Neural cell (in vitro differentiated cells): ENCODE results near the gene ARF5. TPM values are rescaled to one million over a fixed set of nuclear protein-coding genes. Genes with fewer than 3 reads are reported as not detected.

Experiments used
- H2AFZ ChIP-seq: fragments of 200-600, 300-800 bp; sonication (generic), shearing (Covaris generic); 2 replicates; pipeline ENCODE4 v1.6.0; 2014; ENCODE audit warnings: low read depth, mild to moderate bottlenecking, antibody characterized with exemption, low read length, moderate library complexity
- H3F3A ChIP-seq: fragments of 200-600 bp; shearing (Covaris generic); 2 replicates; pipeline ENCODE4 v1.6.1; 2016; ENCODE audit warnings: mild to moderate bottlenecking, moderate library complexity, mixed read lengths, antibody characterized with exemption, low read length; ENCODE audit not compliant: insufficient read depth, poor library complexity, severe bottlenecking
- H3K27ac ChIP-seq: fragments of 200-600, 300-800 bp; sonication (generic), shearing (Covaris generic); 2 replicates; pipeline ENCODE4 v1.5.1; 2014; ENCODE audit warnings: mild to moderate bottlenecking, low read length, moderate library complexity
- H3K27me3 ChIP-seq: fragments of 300-800, 200-600 bp; sonication (generic), shearing (Covaris generic); 2 replicates; pipeline ENCODE4 v1.6.0; 2014; ENCODE audit warnings: mild to moderate bottlenecking, low read depth, low read length, moderate library complexity; ENCODE audit not compliant: insufficient read depth
- H3K36me3 ChIP-seq: fragments of 300-800, 200-600 bp; sonication (generic), shearing (Covaris generic); 2 replicates; pipeline ENCODE4 v1.5.1; 2014; ENCODE audit warnings: mild to moderate bottlenecking, antibody characterized with exemption, low read length, moderate library complexity; ENCODE audit not compliant: insufficient read depth
- H3K4me2 ChIP-seq: fragments of 300-800, 200-600 bp; sonication (generic), shearing (Covaris generic); 2 replicates; pipeline ENCODE4 v1.6.0; 2014; ENCODE audit warnings: mild to moderate bottlenecking, low read length
- H3K4me3 ChIP-seq: fragments of 300-800, 200-600 bp; sonication (generic), shearing (Covaris generic); 2 replicates; pipeline ENCODE4 v1.5.1; 2014; ENCODE audit warnings: mild to moderate bottlenecking, low read length, moderate library complexity
- H3K79me2 ChIP-seq: fragments of 200-600 bp; shearing (Covaris generic); replicated peaks from 2 replicates; pipeline ENCODE4 v1.6.0; 2014; ENCODE audit warnings: mild to moderate bottlenecking, low read length, moderate library complexity; ENCODE audit not compliant: insufficient read depth
- H3K9ac ChIP-seq: fragments of 300-800, 200-600 bp; sonication (generic), shearing (Covaris generic); 2 replicates; pipeline ENCODE4 v1.6.1; 2016; ENCODE audit warnings: mild to moderate bottlenecking, low read length, mixed read lengths
- H3K9me2 ChIP-seq: fragments of 200-600 bp; shearing (Covaris generic); 2 replicates; pipeline ENCODE4 v1.6.1; 2016; ENCODE audit warnings: mild to moderate bottlenecking, low read length, mixed read lengths; ENCODE audit not compliant: insufficient read depth
- H3K9me3 ChIP-seq: fragments of 200-600, 300-800 bp; sonication (generic), shearing (Covaris generic); 2 replicates; pipeline ENCODE4 v1.6.1; 2016; ENCODE audit warnings: mild to moderate bottlenecking, mixed run types, low read length, moderate library complexity, mixed read lengths
- H4K20me1 ChIP-seq: fragments of 200-600 bp; shearing (Covaris generic); 2 replicates; pipeline ENCODE4 v1.6.1; 2016; ENCODE audit warnings: mild to moderate bottlenecking, mixed run types; ENCODE audit not compliant: insufficient read depth
- CTCF ChIP-seq: fragments of 450-650 bp; IDR thresholded peaks from 2 replicates; pipeline ENCODE4 v1.5.1; 2014; ENCODE audit warnings: antibody characterized with exemption, mild to moderate bottlenecking, moderate library complexity; ENCODE audit not compliant: poor library complexity, severe bottlenecking
- EP300 ChIP-seq: fragments of 450-650 bp; conservative IDR thresholded peaks from 2 replicates; pipeline ENCODE4 v1.6.1; 2014; ENCODE audit warnings: antibody characterized with exemption, mild to moderate bottlenecking, moderate library complexity; ENCODE audit not compliant: poor library complexity, severe bottlenecking
- EZH2 ChIP-seq: fragments of 200-600, 300-800 bp; shearing (Covaris generic), sonication (generic); IDR thresholded peaks from 2 replicates; pipeline ENCODE4 v1.6.1; 2014; ENCODE audit warnings: antibody characterized with exemption, low read length, borderline replicate concordance, mild to moderate bottlenecking; ENCODE audit not compliant: insufficient read depth, poor library complexity, severe bottlenecking
- MXI1 ChIP-seq: fragments of 450-650 bp; conservative IDR thresholded peaks from 2 replicates; pipeline ENCODE4 v1.6.1; 2014; ENCODE audit warnings: antibody characterized with exemption, mild to moderate bottlenecking; ENCODE audit not compliant: poor library complexity, severe bottlenecking
- POLR2AphosphoS5 ChIP-seq: IDR thresholded peaks from 2 replicates; pipeline ENCODE4 v1.6.1; 2012
- RAD21 ChIP-seq: fragments of 450-650 bp; conservative IDR thresholded peaks from 2 replicates; pipeline ENCODE4 v1.6.1; 2014; ENCODE audit warnings: antibody characterized with exemption, mild to moderate bottlenecking, moderate library complexity
- REST ChIP-seq: IDR thresholded peaks from 2 replicates; pipeline ENCODE4 v1.6.1; 2012; ENCODE audit warnings: borderline replicate concordance
- SMC3 ChIP-seq: fragments of 450-650 bp; conservative IDR thresholded peaks from 2 replicates; pipeline ENCODE4 v1.6.1; 2014; ENCODE audit warnings: antibody characterized with exemption, mild to moderate bottlenecking, moderate library complexity; ENCODE audit not compliant: poor library complexity
- TAF1 ChIP-seq: IDR thresholded peaks from 2 replicates; pipeline ENCODE4 v1.6.1; 2012; ENCODE audit warnings: low read depth
- polyA plus RNA-seq: library from polyadenylated mRNA; depleted of rRNA; stranded (reverse); fragments of >200 nt; gene quantifications from 2 replicates; pipeline ENCODE4 v1.2.3, GENCODE V29; 2014

The ARF5 gene
- polyA plus RNA-seq, 1 donor from 2014 or later: 582 TPM

GRCh38 chr7:127619681-127620405 lies 31.6 kb downstream of the ARF5 start:
- no peak overlapping the region for H3K9ac ChIP-seq
- H4K20me1 ChIP-seq: no peaks in the 10 kb centered on the region
- no peaks in the 10 kb centered on the region for H3K36me3 ChIP-seq
- no peaks in the 10 kb centered on the region for H3F3A ChIP-seq
- no peak overlapping the region for H2AFZ ChIP-seq
- no peaks in the 10 kb centered on the region for H3K9me2 ChIP-seq
- no peaks in the 10 kb centered on the region for H3K9me3 ChIP-seq
- TF ChIP-seq MXI1 (no peak), POLR2AphosphoS5 (no peak), EZH2 (no peak), REST (no peak), SMC3 (no peak), RAD21 (no peak), TAF1 (no peak), CTCF (no peak), EP300 (no peak)
- H3K27ac ChIP-seq: no peak overlapping the region
- H3K27me3 ChIP-seq: peaks cover 40% of the 10 kb centered on the region
- peak overlapping the region; percentile 34 for H3K4me3 ChIP-seq
- H3K4me2 ChIP-seq: no peak overlapping the region
- H3K79me2 ChIP-seq: no peaks in the 10 kb centered on the region

- Histone ChIP-seq H3K36me3 (no peaks in the 10 kb centered on the region), H2AFZ (no peak overlapping the region), H3K4me2 (no peak overlapping the region), H3K79me2 (no peaks in the 10 kb centered on the region), H3K27me3 (peaks cover 40% of the 10 kb centered on the region), H3K4me3 (peak overlapping the region; percentile 34), H3K9me2 (no peaks in the 10 kb centered on the region), H3F3A (no peaks in the 10 kb centered on the region), H3K9me3 (no peaks in the 10 kb centered on the region), H3K9ac (no peak overlapping the region), H4K20me1 (no peaks in the 10 kb centered on the region), H3K27ac (no peak overlapping the region)
- TF ChIP-seq EP300 (no peak), TAF1 (no peak), CTCF (no peak), SMC3 (no peak), RAD21 (no peak), MXI1 (no peak), EZH2 (no peak), REST (no peak), POLR2AphosphoS5 (no peak)
Measured at GRCh38 chr7:127620406-127621233, 32.4 kb downstream of the ARF5 start.
